ENCODE measurements around the gene FLCN.

- no peak for TF ChIP-seq CTCF (IDR thresholded peaks at IDR 0.05)
- TF ChIP-seq POLR2A (IDR thresholded peaks at IDR 0.05): no peak
These were observed 59.8 kb downstream of the FLCN start for GRCh38 chr17:17177176-17177575.

Measured in lower leg skin (tissue), 3 donors.